ENCODE data around the gene CDK14.

The CDK14 gene

GRCh38 chr7:90839727-90840291 lies 243.7 kb downstream of the CDK14 start:
- no peaks in the 10 kb centered on the region for H3K27me3 ChIP-seq (ENCODE audit: control insufficient read depth, insufficient read depth, low read length)
- H3K9ac ChIP-seq (ENCODE audit: low read depth, low read length), result no peak overlapping the region
- H3K27ac ChIP-seq (ENCODE audit: low read depth, low read length), result no peak overlapping the region
- H3K4me3 ChIP-seq (ENCODE audit: low read depth, low read length), result no peak overlapping the region
- no peaks in the 10 kb centered on the region for H3K36me3 ChIP-seq (ENCODE audit: control insufficient read depth, insufficient read depth, low read length)
- H3K4me1 ChIP-seq (ENCODE audit: control insufficient read depth, insufficient read depth, low read length), result peaks cover 2% of the 10 kb centered on the region; the same call in 1 of the 2 replicates
- peaks cover 7% of the 10 kb centered on the region; the same call in 1 of the 2 replicates for H3K9me3 ChIP-seq (ENCODE audit: control insufficient read depth, insufficient read depth, low read length)

DNA sequence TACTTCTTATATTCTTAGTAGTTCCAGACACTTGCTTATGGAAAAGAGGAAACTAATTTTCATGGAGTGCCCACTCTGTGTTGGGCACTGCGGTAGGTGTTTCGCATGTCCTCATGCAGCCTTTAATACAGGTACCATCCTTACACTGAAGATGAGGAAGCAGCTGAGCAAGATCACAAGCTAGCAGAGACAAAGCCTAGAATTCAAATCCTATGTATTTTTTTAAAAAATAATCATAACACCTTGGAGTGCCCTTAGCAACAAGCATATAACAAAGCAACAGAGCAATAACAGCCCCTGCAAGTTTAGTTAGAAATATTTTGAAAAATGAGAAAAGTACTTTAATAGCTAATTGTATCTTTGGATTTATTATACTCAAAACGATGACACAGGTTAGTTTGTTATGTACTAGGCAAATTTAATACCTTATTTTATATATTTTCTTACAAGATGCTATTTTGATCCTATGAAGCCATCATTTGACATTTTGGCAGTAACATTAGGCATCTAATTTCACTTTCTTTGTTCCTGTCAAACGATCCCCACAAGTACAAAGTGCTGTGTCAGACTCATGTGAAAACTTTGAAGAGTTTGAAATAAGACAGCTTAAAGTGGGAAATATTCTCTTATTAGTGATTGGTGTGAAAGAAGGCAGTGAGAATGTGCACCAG lies 245.8 kb downstream of the CDK14 start:
- H3K4me1 ChIP-seq (ENCODE audit: control insufficient read depth, insufficient read depth, low read length), result no peaks in the 10 kb centered on the region
- H3K9ac ChIP-seq (ENCODE audit: low read depth, low read length), result no peak overlapping the region
- no peaks in the 10 kb centered on the region for H3K27me3 ChIP-seq (ENCODE audit: control insufficient read depth, insufficient read depth, low read length)
- H3K27ac ChIP-seq (ENCODE audit: low read depth, low read length), result no peak overlapping the region
- peaks cover 7% of the 10 kb centered on the region; the same call in 1 of the 2 replicates for H3K9me3 ChIP-seq (ENCODE audit: control insufficient read depth, insufficient read depth, low read length)
- H3K36me3 ChIP-seq (ENCODE audit: control insufficient read depth, insufficient read depth, low read length), result no peaks in the 10 kb centered on the region
- H3K4me3 ChIP-seq (ENCODE audit: low read depth, low read length), result no peak overlapping the region

- no peaks in the 10 kb centered on the region for H3K4me1 ChIP-seq (ENCODE audit: control insufficient read depth, insufficient read depth, low read length)
- H3K9me3 ChIP-seq (ENCODE audit: control insufficient read depth, insufficient read depth, low read length), result peaks cover 7% of the 10 kb centered on the region; the same call in 1 of the 2 replicates
- H3K27me3 ChIP-seq (ENCODE audit: control insufficient read depth, insufficient read depth, low read length), result no peaks in the 10 kb centered on the region
- no peak overlapping the region for H3K27ac ChIP-seq (ENCODE audit: low read depth, low read length)
- H3K9ac ChIP-seq (ENCODE audit: low read depth, low read length), result no peak overlapping the region
- H3K4me3 ChIP-seq (ENCODE audit: low read depth, low read length), result no peak overlapping the region
- H3K36me3 ChIP-seq (ENCODE audit: control insufficient read depth, insufficient read depth, low read length), result no peaks in the 10 kb centered on the region
Observed at GRCh38 chr7:90842430-90842788, 246.3 kb downstream of the CDK14 start.

GRCh38 chr7:90843472-90843871 lies 247.4 kb downstream of the CDK14 start:
- Histone ChIP-seq H3K9me3 (ENCODE audit: control insufficient read depth, insufficient read depth, low read length) (peaks cover 7% of the 10 kb centered on the region; the same call in 1 of the 2 replicates), H3K27ac (ENCODE audit: low read depth, low read length) (no peak overlapping the region)

DNA sequence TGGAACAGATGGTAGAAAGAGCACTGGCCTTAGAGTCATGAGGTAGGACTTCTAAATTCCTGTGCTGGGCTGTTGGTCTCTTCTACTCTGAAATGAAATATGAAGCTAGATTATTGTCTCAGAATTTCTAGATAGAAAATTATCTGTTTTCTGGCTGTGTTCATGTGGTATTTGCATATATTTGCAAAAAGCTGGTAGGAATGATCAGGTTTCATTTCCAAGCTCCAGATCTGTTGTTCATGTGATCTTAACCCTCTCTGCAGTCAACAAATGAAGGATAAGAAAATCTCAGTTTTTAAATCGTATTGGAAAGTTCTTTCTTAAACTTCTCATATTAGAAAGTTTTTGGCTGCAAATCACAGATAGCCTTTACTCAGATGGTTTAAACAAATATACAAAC lies 248.3 kb downstream of the CDK14 start:
- no peaks in the 10 kb centered on the region for H3K9me3 ChIP-seq (ENCODE audit: control insufficient read depth, insufficient read depth, low read length)
- no peaks in the 10 kb centered on the region for H3K4me1 ChIP-seq (ENCODE audit: control insufficient read depth, insufficient read depth, low read length)
- no peak overlapping the region for H3K4me3 ChIP-seq (ENCODE audit: low read depth, low read length)
- no peak overlapping the region for H3K27ac ChIP-seq (ENCODE audit: low read depth, low read length)
- H3K36me3 ChIP-seq (ENCODE audit: control insufficient read depth, insufficient read depth, low read length), result no peaks in the 10 kb centered on the region
- no peak overlapping the region for H3K9ac ChIP-seq (ENCODE audit: low read depth, low read length)
- H3K27me3 ChIP-seq (ENCODE audit: control insufficient read depth, insufficient read depth, low read length), result no peaks in the 10 kb centered on the region

More at GRCh38 chr7:90843472-90843871, 247.4 kb downstream of the CDK14 start:
- no peaks in the 10 kb centered on the region for H3K4me1 ChIP-seq (ENCODE audit: control insufficient read depth, insufficient read depth, low read length)
- H3K36me3 ChIP-seq (ENCODE audit: control insufficient read depth, insufficient read depth, low read length), result no peaks in the 10 kb centered on the region
- H3K27me3 ChIP-seq (ENCODE audit: control insufficient read depth, insufficient read depth, low read length), result no peaks in the 10 kb centered on the region
- H3K4me3 ChIP-seq (ENCODE audit: low read depth, low read length), result no peak overlapping the region
- no peak overlapping the region for H3K9ac ChIP-seq (ENCODE audit: low read depth, low read length)

GRCh38 chr7:90846192-90846591 lies 250.1 kb downstream of the CDK14 start:
- no peaks in the 10 kb centered on the region for H3K27me3 ChIP-seq (ENCODE audit: control insufficient read depth, insufficient read depth, low read length)
- no peak overlapping the region for H3K4me3 ChIP-seq (ENCODE audit: low read depth, low read length)
- no peaks in the 10 kb centered on the region for H3K4me1 ChIP-seq (ENCODE audit: control insufficient read depth, insufficient read depth, low read length)
- H3K27ac ChIP-seq (ENCODE audit: low read depth, low read length), result no peak overlapping the region
- no peaks in the 10 kb centered on the region for H3K9me3 ChIP-seq (ENCODE audit: control insufficient read depth, insufficient read depth, low read length)
- no peaks in the 10 kb centered on the region for H3K36me3 ChIP-seq (ENCODE audit: control insufficient read depth, insufficient read depth, low read length)
- no peak overlapping the region for H3K9ac ChIP-seq (ENCODE audit: low read depth, low read length)

GRCh38 chr7:90850066-90850465 lies 253.9 kb downstream of the CDK14 start:
- Histone ChIP-seq H3K27me3 (ENCODE audit: control insufficient read depth, insufficient read depth, low read length) (no peaks in the 10 kb centered on the region), H3K4me1 (ENCODE audit: control insufficient read depth, insufficient read depth, low read length) (no peaks in the 10 kb centered on the region), H3K4me3 (ENCODE audit: low read depth, low read length) (no peak overlapping the region), H3K9me3 (ENCODE audit: control insufficient read depth, insufficient read depth, low read length) (no peaks in the 10 kb centered on the region), H3K36me3 (ENCODE audit: control insufficient read depth, insufficient read depth, low read length) (no peaks in the 10 kb centered on the region), H3K27ac (ENCODE audit: low read depth, low read length) (no peak overlapping the region), H3K9ac (ENCODE audit: low read depth, low read length) (no peak overlapping the region)

DNA sequence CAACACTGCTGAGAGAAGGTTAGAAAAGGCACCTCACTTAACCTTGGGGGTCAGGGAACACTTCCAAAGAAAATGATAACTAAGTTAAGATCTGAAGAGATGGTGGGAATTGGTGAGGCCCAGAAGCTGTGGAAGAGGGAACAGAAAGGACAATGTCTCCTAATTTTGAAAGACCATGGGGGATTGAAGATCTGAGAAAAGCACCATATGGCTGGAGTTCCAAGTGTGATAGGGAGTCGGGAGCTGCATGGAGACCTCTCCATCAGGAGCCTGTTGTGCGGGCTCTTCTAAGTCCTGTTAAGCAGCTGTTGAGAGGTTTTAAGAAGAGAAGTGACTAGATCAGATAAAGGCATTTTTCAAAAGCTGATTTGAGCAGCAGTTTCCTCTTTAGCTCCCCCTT lies 254.3 kb downstream of the CDK14 start:
- H3K4me1 ChIP-seq (ENCODE audit: control insufficient read depth, insufficient read depth, low read length), result no peaks in the 10 kb centered on the region
- H3K36me3 ChIP-seq (ENCODE audit: control insufficient read depth, insufficient read depth, low read length), result no peaks in the 10 kb centered on the region
- no peaks in the 10 kb centered on the region for H3K9me3 ChIP-seq (ENCODE audit: control insufficient read depth, insufficient read depth, low read length)
- no peak overlapping the region for H3K4me3 ChIP-seq (ENCODE audit: low read depth, low read length)
- no peak overlapping the region for H3K27ac ChIP-seq (ENCODE audit: low read depth, low read length)
- no peak overlapping the region for H3K9ac ChIP-seq (ENCODE audit: low read depth, low read length)
- no peaks in the 10 kb centered on the region for H3K27me3 ChIP-seq (ENCODE audit: control insufficient read depth, insufficient read depth, low read length)

GRCh38 chr7:90853205-90853604 lies 257.1 kb downstream of the CDK14 start:
- Histone ChIP-seq H3K27ac (ENCODE audit: low read depth, low read length) (no peak overlapping the region), H3K9ac (ENCODE audit: low read depth, low read length) (no peak overlapping the region), H3K4me1 (ENCODE audit: control insufficient read depth, insufficient read depth, low read length) (no peaks in the 10 kb centered on the region)

GRCh38 chr7:90856351-90857070 lies 260.4 kb downstream of the CDK14 start:
- Histone ChIP-seq H3K36me3 (ENCODE audit: control insufficient read depth, insufficient read depth, low read length) (no peaks in the 10 kb centered on the region), H3K4me3 (ENCODE audit: low read depth, low read length) (no peak overlapping the region)

More at GRCh38 chr7:90853205-90853604, 257.1 kb downstream of the CDK14 start:
- Histone ChIP-seq H3K9me3 (ENCODE audit: control insufficient read depth, insufficient read depth, low read length) (no peaks in the 10 kb centered on the region), H3K27me3 (ENCODE audit: control insufficient read depth, insufficient read depth, low read length) (no peaks in the 10 kb centered on the region), H3K4me3 (ENCODE audit: low read depth, low read length) (no peak overlapping the region), H3K36me3 (ENCODE audit: control insufficient read depth, insufficient read depth, low read length) (no peaks in the 10 kb centered on the region)

GRCh38 chr7:90857603-90858002 lies 261.5 kb downstream of the CDK14 start:
- H3K9ac ChIP-seq (ENCODE audit: low read depth, low read length), result no peak overlapping the region
- H3K9me3 ChIP-seq (ENCODE audit: control insufficient read depth, insufficient read depth, low read length), result no peaks in the 10 kb centered on the region
- H3K27ac ChIP-seq (ENCODE audit: low read depth, low read length), result no peak overlapping the region
- no peaks in the 10 kb centered on the region for H3K4me1 ChIP-seq (ENCODE audit: control insufficient read depth, insufficient read depth, low read length)
- no peaks in the 10 kb centered on the region for H3K36me3 ChIP-seq (ENCODE audit: control insufficient read depth, insufficient read depth, low read length)
- H3K27me3 ChIP-seq (ENCODE audit: control insufficient read depth, insufficient read depth, low read length), result no peaks in the 10 kb centered on the region
- H3K4me3 ChIP-seq (ENCODE audit: low read depth, low read length), result no peak overlapping the region

More at GRCh38 chr7:90856351-90857070, 260.4 kb downstream of the CDK14 start:
- Histone ChIP-seq H3K9ac (ENCODE audit: low read depth, low read length) (no peak overlapping the region), H3K27me3 (ENCODE audit: control insufficient read depth, insufficient read depth, low read length) (no peaks in the 10 kb centered on the region), H3K27ac (ENCODE audit: low read depth, low read length) (no peak overlapping the region), H3K9me3 (ENCODE audit: control insufficient read depth, insufficient read depth, low read length) (no peaks in the 10 kb centered on the region), H3K4me1 (ENCODE audit: control insufficient read depth, insufficient read depth, low read length) (no peaks in the 10 kb centered on the region)

Data from HUES48 (cell line).